ENCODE data around the gene MEDAG. TPM values are rescaled to one million over a fixed set of nuclear protein-coding genes. Genes with fewer than 3 reads are reported as not detected.

Gene MEDAG
- polyA plus RNA-seq, 3 donors, result 0.87 to 1.4 (median 1.0) TPM

- no peak for DNase-seq
Measured at GRCh38 chr13:30943881-30944280, 37.8 kb downstream of the MEDAG start.

GRCh38 chr13:30957258-30957943 lies 51.3 kb downstream of the MEDAG start:
- no peak for DNase-seq

- DNase-seq, result no peak
Measured at GRCh38 chr13:30959678-30960077, 53.6 kb downstream of the MEDAG start.

GRCh38 chr13:30963791-30964190 lies 57.7 kb downstream of the MEDAG start:
- peak; percentile 35 for DNase-seq

GRCh38 chr13:30965380-30965779 lies 59.3 kb downstream of the MEDAG start:
- no peak for DNase-seq

- no peak for DNase-seq
Measured at GRCh38 chr13:30966101-30966500, 60.0 kb downstream of the MEDAG start.

- no peak for DNase-seq
Measured at GRCh38 chr13:30968846-30969245, 62.8 kb downstream of the MEDAG start.

GRCh38 chr13:30971575-30971974 lies 65.5 kb downstream of the MEDAG start:
- no peak for DNase-seq

GRCh38 chr13:30972888-30973377 lies 66.9 kb downstream of the MEDAG start:
- no peak for DNase-seq

- no peak for DNase-seq
Measured at GRCh38 chr13:30974350-30974749, 68.3 kb downstream of the MEDAG start.

Other genes with a start within 250 kb of the MEDAG start
- gene ALOX5AP, start 170.7 kb upstream of the MEDAG start, polyA plus RNA-seq (ENCODE audit: insufficient read length in 3 of 3), result 1 to 10 TPM; 2.5 to 5.5 (median 4.5) TPM
- 1 to 10 TPM; 1.3 to 1.9 (median 1.5) TPM for gene TEX26, start 26.4 kb downstream of the MEDAG start, polyA plus RNA-seq (ENCODE audit: insufficient read length in 3 of 3)